Measurements from ENCODE around the gene RNF32.
"Not testable (repeated sequence)": the region's sequence is repeated elsewhere in the genome, so short reads cannot be mapped to it uniquely, and the experiment has no call there.

The RNF32 gene

DNA sequence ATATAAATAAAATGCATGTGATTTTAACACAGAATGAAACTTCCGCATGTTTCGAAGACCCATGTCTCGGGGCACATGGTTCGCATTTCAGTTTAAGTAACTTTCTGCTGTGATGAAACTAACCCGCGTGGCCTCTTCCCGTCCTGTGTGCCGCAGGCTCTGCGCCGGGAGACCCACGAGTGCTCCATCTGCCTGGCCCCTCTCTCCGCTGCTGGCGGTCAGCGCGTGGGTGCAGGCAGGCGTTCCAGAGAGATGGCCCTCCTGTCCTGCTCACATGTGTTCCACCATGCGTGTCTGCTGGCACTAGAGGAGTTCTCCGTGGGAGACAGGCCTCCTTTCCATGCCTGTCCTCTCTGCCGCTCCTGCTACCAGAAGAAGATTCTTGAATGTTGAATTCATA lies 35.7 kb downstream of the RNF32 start:
- DNase-seq, result no peak

DNA sequence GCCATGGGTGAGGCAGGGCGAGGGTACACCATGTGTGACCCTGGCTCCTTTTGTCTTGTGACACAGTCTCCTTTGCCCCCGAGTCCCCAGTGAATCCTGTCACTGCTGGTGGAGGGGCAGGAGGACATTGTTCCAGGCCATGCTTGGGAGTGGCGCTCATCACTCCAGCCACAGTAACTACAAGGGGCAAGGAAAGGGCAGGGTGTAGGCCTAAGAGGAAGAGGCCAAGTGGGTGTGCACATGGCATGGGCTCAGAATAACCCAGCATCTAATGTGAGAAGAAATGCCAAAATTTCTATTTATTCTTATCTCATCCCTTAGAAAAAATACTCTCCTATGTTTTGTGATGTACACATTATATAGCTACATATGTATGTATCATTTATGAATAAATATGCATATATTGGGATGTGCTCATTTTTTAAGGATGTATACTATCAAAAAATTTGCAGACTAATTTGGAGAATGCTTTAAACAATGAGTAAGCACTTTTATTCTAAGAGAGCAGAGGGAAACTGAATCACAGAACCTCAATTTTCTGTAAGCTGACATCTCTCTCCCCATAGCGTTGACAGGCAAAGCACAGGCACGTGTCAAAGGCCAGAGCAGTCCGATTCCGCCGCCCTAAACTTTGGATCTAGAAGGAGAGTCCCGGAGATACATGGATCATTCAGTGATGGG lies 36.9 kb downstream of the RNF32 start:
- DNase-seq, result no peak

DNA sequence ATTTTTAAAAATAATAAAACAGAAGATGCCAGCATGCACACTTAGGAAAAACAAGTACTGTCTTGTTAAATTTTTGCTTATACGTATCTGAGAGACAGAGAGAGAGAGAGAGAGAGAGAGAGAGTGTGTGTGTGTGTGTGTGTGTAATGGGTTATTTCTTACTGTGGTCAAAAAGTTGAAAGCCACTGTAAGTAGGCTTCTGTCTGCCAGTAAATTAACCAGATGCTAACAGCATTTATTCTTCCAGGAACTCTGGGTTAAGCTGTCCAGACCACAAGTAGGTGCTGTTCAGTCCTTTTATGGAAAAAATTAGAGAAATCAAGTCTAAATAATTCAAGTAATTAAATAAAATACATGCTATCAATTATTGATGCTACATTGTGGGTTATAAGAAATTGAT lies 39.7 kb downstream of the RNF32 start:
- DNase-seq, result no peak

DNA sequence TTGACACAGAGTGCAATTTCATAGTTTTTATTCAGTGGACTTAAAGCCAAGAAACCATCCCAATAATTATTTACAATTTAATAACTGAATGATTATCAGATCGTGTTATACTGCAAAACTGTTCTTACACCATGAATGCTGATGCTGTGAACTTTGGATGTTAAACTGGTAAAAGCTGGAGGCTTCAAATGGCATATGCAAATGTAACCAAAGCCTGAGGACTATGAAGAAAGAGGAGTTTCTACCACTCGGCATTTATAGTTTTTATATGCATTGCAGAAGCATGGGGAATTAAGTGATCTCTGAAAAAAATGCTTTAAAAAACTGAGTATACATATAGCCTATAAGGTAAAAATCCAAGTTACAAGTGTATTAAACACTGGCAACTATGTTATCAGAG lies 42.4 kb downstream of the RNF32 start:
- DNase-seq, result no peak

DNA sequence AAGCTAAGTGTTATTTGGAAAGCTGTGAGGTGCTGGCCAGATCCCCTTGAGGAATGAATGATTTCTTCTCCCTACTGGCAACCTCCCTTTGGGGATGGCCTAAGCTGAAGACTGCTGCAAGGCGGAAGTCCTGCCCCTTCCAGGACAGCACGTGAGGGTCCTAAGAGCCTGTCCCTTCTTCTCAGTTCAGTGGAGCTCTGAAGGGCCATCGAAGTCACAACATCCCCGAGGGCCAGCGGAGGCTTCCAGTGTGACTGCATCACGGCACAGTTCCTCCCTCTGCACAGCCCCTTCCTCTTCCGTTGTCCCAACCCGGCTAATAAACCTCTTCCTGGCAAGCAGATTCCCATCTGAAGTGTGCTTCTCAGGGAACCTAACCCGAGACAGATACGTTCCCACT lies 43.7 kb downstream of the RNF32 start:
- DNase-seq, result no peak

DNA sequence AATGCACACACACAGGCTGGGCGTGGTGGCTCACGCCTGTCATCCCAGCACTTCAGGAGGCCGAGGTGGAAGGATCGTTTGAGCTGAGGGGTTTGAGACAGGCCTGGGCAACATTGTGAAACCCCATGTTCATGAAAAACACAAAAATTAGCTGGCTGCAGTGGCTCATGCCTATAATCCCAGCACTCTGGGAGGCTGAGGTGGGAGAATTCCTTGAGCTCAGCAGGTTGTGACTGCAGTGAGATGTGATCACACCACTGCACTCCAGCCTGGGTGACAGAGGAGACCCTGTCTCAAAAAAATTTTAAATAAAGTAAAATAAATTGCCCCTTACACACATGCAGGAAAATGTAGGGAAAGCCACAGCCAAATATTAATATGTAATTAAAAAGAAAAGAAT lies 44.1 kb downstream of the RNF32 start:
- no peak for DNase-seq

DNA sequence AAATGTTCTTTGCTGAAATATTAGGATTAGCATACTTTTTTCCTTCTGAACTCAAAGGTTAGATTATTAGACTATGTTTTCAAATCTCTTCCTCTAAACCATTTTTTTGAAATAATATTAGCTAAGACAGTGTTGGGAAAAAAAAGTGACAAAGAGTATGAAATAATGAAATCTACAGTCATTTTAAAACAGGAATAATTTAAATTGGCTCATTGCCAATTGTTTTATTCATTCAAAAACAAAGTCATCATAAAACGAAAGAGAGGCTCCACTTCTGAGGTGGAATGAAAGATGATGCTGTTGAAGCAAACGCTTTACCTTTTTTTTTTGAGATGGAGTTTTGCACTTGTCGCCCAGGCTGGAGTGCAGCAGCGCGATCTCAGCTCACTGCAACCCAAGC lies 51.2 kb downstream of the RNF32 start:
- DNase-seq, result no peak

DNA sequence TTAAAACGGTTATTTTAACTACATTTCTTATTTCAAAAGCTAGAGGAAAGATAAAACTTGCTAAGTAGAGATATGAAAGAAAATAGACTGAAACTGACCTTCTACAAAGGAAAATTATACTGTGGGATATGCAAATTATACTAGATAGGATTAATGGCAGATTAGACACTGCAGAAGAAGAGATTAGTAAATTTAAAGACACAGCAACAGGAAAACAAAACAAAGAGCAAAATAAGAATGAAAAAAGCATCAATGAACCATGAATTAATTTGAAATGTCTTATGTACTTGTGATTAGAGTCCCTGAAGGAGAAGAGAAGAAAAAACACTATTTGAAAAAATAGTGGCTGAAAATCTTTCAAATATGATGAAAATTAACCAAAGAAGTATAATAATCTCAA lies 52.3 kb downstream of the RNF32 start:
- DNase-seq, result no peak

DNA sequence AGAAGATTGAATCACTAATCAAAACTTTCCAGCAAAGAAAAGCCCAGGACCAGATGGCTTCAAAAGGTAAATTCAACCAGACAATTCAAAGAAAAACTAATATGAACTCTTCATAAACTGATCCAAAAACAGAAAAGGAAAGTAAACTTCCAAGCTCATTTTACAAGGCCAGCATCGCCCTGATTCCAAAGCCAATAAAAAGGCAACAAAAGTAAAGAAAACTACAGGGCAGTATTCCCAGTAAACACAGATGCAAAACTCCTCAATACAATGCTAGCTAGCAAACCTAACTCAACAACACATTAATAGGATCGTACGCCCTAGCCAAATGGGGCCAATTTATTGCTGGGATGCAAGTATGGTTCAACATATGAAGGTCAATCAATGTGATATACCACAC lies 53.1 kb downstream of the RNF32 start:
- DNase-seq, result no peak

DNA sequence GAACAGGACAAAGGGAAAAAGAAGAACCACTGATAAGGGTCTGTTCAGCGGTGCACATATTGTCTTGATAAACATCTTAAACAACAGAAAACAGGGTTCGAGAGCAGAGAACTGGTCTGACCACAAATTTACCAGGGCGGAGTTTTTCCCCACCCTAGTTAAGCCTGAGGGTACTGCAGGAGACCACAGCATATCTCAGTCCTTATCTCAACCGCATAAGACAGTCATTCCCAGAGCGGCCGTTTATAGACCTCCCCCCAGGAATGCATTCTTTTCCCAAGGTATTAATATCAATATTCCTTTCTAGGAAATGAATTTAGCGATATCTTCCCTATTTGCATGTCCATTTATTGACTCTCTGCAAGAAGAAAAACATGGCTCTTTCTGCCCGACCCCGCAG lies 56.7 kb downstream of the RNF32 start:
- not testable (repeated sequence) for DNase-seq

DNA sequence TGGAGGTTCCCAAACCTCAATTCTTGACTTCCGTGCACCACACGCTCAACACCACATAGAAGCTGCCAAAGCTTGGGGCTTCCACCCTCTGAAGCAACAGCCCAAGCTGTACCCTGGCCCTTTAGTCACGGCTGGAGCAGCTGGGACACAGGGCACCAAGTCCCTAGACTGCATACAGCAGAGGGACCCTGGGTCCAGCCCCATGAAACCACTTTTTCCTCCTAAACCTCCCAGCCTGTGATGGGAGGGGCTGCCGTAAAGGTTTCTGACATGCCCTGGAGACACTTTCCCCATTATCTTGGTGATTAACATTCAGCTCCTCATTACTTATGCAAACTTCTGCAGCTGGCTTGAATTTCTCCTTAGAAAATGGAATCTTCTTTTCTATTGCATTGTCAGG lies 57.9 kb downstream of the RNF32 start:
- not testable (repeated sequence) for DNase-seq

DNA sequence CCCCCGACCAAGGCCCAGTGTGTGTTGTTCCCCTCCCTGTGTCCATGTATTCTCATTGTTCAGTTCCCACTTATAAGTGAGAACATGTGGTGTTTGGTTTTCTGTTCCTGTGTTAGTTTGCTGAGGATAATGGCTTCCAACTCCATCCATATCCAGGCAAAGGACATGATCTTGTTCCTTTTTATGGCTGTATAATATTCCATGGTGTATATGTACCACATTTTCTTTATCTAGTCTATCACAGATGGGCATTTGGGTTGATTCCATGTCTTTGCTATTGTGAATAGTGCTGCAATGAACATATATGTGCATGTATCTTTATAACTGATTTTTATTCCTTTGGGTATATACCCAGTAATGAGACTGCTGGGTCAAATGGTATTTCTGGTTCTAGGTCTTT lies 61.2 kb downstream of the RNF32 start:
- not testable (repeated sequence) for DNase-seq

DNA sequence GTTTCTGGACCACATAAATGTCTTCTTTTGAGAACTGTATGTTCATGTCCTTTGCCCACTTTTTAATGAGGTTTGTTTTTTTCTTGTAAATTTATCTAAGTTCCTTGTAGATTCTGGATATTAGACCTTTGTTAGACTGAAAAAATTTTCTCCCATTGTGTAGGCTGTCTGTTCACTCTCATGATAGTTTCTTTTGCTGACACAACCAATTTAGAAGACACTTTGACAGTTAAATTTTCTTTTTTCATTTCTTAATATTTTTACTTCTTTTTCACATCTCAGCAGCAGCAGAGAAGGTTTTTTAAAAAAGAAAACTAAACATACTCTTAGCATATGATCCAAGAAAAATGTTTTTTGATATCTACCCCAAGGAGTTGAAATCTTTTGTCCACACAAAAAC lies 61.8 kb downstream of the RNF32 start:
- DNase-seq, result no peak

DNA sequence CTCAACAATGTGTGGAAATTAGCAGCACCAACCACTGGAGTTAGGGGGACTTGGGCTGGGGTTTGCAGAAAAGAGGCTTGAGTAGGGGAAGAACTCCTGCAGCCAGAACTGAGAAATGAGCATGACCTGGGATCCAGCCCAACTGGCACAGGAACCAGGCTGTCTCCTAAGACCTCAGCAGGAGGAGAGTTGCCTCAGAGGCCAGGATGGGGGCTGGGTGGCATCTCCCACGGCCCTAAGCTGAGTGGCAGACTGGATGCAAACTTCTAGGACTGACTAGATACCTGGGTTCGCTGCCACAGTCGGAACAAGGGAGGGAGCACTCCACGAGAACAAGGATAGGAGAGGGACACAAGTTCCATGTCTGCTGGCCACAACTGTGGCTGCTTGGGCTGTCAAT lies 62.6 kb downstream of the RNF32 start:
- no peak for DNase-seq

DNA sequence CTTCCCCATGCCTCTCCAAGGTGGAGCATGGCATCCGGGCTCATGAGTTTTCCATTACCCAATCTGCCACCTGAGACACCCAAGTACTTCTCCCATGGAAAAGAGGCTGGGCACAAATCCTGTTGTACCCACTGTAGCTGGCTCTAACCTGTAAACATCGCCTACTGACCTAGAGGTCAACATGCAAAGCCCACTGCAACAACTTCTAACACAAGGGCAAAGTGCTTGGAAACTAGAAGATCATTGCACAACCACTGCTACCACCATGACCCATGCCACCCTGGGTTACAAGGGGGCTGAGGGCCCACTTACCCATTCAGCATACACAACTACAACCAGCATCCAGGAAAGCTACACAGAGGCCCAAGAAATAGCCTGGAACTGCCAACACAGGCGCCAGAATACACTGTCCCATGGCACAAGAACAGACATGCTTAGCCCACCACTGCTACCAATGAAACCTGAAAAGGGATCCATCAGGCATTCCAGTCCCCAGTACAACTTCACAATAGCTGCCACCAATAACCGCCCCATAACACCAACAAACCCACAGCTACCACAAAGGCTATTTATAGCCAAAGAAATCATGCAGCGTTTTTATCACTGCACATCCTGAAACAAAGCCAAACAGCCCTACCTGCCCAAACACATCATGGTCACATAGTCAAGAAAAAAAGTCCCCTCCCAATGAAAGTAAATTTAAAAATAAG lies 63.4 kb downstream of the RNF32 start:
- DNase-seq, result no peak

DNA sequence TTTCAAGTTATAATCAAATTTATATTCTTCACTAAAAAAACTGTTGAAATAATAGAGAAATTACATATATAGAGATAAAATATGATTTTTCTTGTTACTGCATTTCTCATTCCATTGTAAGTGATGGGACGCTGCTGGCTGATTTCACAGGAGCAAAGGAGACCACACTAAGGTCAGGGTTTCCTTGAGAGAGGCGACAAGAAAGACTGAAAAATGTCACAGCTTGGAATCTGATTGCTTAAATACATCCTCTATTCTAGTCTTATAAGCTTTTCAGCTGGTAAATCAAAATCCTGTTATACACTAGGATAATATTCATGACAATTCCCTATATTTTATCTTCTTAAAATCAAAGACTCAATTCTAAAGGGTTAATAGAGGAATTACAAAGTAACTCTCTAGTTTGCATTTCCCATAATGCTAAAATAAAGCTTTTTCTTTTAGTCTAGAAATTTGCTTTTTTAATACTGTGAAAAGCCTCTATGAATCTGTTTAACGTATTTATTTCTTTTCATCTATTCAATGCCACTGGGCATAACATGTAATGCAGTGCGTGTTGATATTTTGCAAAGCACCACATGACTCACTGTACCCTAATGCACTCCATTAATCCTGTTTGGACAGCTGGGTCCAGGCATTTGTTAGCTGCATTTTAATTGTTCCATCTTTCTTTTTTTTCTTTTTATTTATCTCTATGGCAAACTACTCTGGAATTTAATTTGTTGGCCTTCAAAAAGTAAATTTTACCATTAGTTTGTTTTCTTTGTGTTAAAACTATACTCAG lies 81.7 kb downstream of the RNF32 start:
- DNase-seq, result no peak

DNA sequence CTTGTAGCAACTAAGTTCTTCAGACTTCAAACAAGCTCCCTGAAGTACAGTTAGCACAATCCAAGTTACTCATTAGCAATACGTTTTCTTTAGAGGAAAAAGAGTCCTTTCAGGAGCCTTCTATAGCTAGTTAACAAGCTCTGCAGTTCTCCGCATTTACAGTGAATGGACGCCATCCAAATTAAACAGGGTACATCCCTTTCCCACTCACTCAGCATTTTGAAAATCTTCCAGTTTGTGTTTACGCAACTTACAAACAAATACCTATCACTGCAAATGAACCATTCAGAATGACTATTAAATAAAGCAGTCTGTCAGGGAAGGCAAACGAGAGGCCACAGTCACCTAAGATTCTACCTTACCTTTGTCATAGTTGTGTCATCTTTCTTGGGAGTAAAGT lies 84.5 kb downstream of the RNF32 start:
- no peak for DNase-seq

DNA sequence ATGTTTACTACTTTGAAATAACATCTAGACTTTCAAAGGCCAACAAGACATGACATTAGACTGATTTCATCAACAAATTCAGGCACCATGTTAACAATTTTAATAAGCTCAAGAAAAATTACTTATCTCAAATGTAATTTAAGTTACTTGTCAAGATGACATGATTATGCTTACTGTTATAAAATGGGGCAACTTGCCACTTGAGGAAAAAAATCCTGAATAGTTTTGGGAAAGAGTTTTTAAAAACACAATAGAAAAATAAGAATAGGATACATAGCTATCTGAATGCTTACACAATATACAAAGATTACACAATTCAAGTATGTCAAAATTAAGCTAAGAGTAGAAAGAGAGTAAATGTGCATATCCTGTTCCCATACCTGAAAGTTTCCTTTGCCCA lies 85.4 kb downstream of the RNF32 start:
- no peak for DNase-seq
